Esophagus muscularis mucosa (tissue), 4 donors: Measurements from ENCODE around the gene SMAD5. TPM values are rescaled to one million over a fixed set of nuclear protein-coding genes. Genes with fewer than 3 reads are reported as not detected.

Experiments used
- DNase-seq: peaks from one replicate; pipeline ENCODE4 v3.0.0-alpha.2; 2017; ENCODE audit errors: extremely low spot score
- H3K27ac ChIP-seq, 4 donors: fragments of 200-600 bp; sonication (generic); replicated peaks in 1 of 4; 1 replicate in 3 of 4; 2 replicates in 1 of 4; pipeline ENCODE4 v1.5.1; 2016 to 2019; ENCODE audit warnings: mild to moderate bottlenecking in 1 of 4
- H3K27me3 ChIP-seq, 4 donors: fragments of 200-600 bp; sonication (generic); one replicate each; pipeline versions ENCODE4 v1.5.1 to v1.6.0; 2016 to 2019
- H3K36me3 ChIP-seq, 4 donors: fragments of 200-600 bp; sonication (generic); one replicate each; pipeline ENCODE4 v1.5.1; 2016 to 2019
- H3K4me1 ChIP-seq, 4 donors: fragments of 200-600 bp; sonication (generic); one replicate each; pipeline ENCODE4 v1.5.1; 2016 to 2019
- H3K4me3 ChIP-seq, 4 donors: fragments of 200-600 bp; sonication (generic); 1 replicate in 2 of 4; 2 replicates in 2 of 4; pipeline ENCODE4 v1.5.1; 2016 to 2019; ENCODE audit warnings: mild to moderate bottlenecking in 4 of 4, moderate library complexity in 1 of 4
- H3K9me3 ChIP-seq, 4 donors: fragments of 200-600 bp; sonication (generic); 1 replicate in 3 of 4; 2 replicates in 1 of 4; pipeline ENCODE4 v1.5.1; 2016 to 2019
- CTCF ChIP-seq, 3 experiments: fragments of 200-600 bp in 2 of 3; fragments of 450-650 bp in 1 of 3; sonication (generic) in 2 of 3; IDR thresholded peaks; one replicate each; pipeline ENCODE4 v1.5.1; 2017 to 2019; ENCODE audit warnings: antibody characterized with exemption in 3 of 3, mild to moderate bottlenecking in 2 of 3, moderate library complexity in 1 of 3
- EP300 ChIP-seq: sonication (generic); formaldehyde crosslinking; IDR thresholded peaks from one replicate; pipeline ENCODE4 v1.6.1; 2017; ENCODE audit warnings: antibody characterized with exemption
- POLR2A ChIP-seq: fragments of 450-650 bp; IDR thresholded peaks from one replicate; pipeline ENCODE4 v1.6.1; 2017; ENCODE audit warnings: antibody characterized with exemption, moderate library complexity, mild to moderate bottlenecking, low read depth
- POLR2AphosphoS5 ChIP-seq, 2 donors: sonication (generic); formaldehyde crosslinking; IDR thresholded peaks; one replicate each; pipeline ENCODE4 v1.6.1; 2017; ENCODE audit warnings: antibody characterized with exemption in 2 of 2
- WGBS: methylation state at CpG from one replicate; pipeline ENCODE4 v1.1.5; 2018; 5-methylcytosine and 5-hydroxymethylcytosine counted together
- intact Hi-C: fragments of 100-400 bp; cut with DNase I; formaldehyde crosslinking; loops from one replicate; pipeline ENCODE4 v1.15.1; 2023
- total RNA-seq, 4 donors: library from RNA; depleted of rRNA; stranded (reverse); fragments of >200 nt; gene quantifications; one replicate each; pipeline versions ENCODE4 v1.1.0 to v1.2.1, GENCODE V29; 2016

SMAD5 gene
- total RNA-seq, 4 donors from 2014 or later = 42.4 to 47.9 (median 46.3) TPM

- 64% methylated on average over 3 of the region's 4 CpGs for WGBS
- TF ChIP-seq POLR2A (no peak), POLR2AphosphoS5 (IDR thresholded peaks at IDR 0.05) (no peak), EP300 (no peak), CTCF (IDR thresholded peaks at IDR 0.05) (no peak)
- no peak overlapping the region for H3K4me3 ChIP-seq
These were observed 90.1 kb downstream of the SMAD5 start for GRCh38 chr5:136222580-136223235.

DNA sequence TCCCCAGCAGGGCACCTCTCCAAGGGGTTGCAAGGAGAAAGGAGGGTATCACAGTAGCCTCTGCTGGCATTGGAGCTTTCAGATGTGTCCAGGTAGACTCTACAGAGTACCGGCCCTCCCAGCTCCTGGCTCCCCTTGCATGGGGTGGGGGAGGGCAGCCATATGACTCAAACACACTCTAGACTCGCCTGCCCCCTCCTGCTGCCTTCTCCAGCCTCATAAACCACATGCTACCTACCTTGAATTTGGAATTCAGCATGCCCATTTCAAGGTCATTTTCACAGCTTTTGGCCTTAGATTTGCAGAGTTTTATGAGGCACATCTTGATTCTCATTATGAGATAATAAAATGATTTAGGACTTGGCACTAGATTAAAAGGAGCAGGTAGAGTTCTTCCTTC lies 93.2 kb downstream of the SMAD5 start:
- Histone ChIP-seq H3K4me3 (no peak overlapping the region), H3K36me3 (no peaks in the 10 kb centered on the region), H3K9me3 (peaks cover 0 to 7% (median 0%) of the 10 kb centered on the region in 4 donors), H3K4me1 (no peaks in the 10 kb centered on the region), H3K27me3 (peaks cover 0 to 10% (median 0%) of the 10 kb centered on the region in 4 donors), H3K27ac (no peak overlapping the region)
- 67% methylated on average over 2 of the region's 2 CpGs for WGBS
- intact Hi-C loops = no loop called here
- no peak for TF ChIP-seq CTCF (IDR thresholded peaks at IDR 0.05)
- no peak for TF ChIP-seq POLR2A
- TF ChIP-seq EP300 = no peak
- TF ChIP-seq POLR2AphosphoS5 (IDR thresholded peaks at IDR 0.05) = no peak
- DNase-seq = no peak

More at GRCh38 chr5:136222580-136223235, 90.1 kb downstream of the SMAD5 start:
- H3K27me3 ChIP-seq = peaks cover 0 to 10% (median 0%) of the 10 kb centered on the region in 4 donors
- H3K27ac ChIP-seq = no peak overlapping the region
- peaks cover 0 to 16% (median 3%) of the 10 kb centered on the region in 4 donors for H3K9me3 ChIP-seq
- no peak for DNase-seq
- no peaks in the 10 kb centered on the region for H3K36me3 ChIP-seq
- intact Hi-C loops = no loop called here
- no peaks in the 10 kb centered on the region for H3K4me1 ChIP-seq

DNA sequence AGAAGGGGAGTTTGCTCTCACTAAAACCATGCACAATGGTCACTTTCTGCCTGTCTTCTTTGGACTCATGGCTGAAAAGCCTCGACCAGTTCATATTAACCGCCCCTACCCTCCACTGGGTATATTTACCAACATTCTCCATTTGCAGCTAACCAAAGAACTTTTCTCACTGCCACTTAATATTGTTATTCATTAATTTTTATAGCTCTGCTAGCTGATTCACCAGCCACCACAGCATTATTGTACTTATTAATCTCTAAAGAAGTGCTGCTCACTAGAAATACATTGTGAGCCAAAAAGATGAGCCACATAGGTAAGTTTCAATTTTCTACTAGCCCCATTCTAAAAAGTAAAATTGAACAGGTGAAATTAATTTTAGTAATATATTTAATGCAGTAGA lies 93.8 kb downstream of the SMAD5 start:
- H3K9me3 ChIP-seq = peaks cover 0 to 4% (median 0%) of the 10 kb centered on the region in 4 donors
- intact Hi-C loops = no loop called here
- no peaks in the 10 kb centered on the region for H3K4me1 ChIP-seq
- no peak overlapping the region for H3K27ac ChIP-seq
- H3K36me3 ChIP-seq = no peaks in the 10 kb centered on the region
- DNase-seq = no peak
- H3K4me3 ChIP-seq = no peak overlapping the region
- no peak for TF ChIP-seq POLR2AphosphoS5 (IDR thresholded peaks at IDR 0.05)
- no peak for TF ChIP-seq POLR2A
- TF ChIP-seq CTCF (IDR thresholded peaks at IDR 0.05) = no peak
- WGBS = 96% methylated on average over 2 of the region's 2 CpGs
- peaks cover 0 to 10% (median 0%) of the 10 kb centered on the region in 4 donors for H3K27me3 ChIP-seq

- Histone ChIP-seq H3K4me1 (no peaks in the 10 kb centered on the region), H3K4me3 (no peak overlapping the region), H3K36me3 (no peaks in the 10 kb centered on the region), H3K9me3 (no peaks in the 10 kb centered on the region), H3K27ac (no peak overlapping the region), H3K27me3 (peaks cover 0 to 10% (median 0%) of the 10 kb centered on the region in 4 donors)
- WGBS = 53% methylated on average over 7 of the region's 7 CpGs
- no peak for TF ChIP-seq EP300
- TF ChIP-seq POLR2A = no peak
- TF ChIP-seq POLR2AphosphoS5 (IDR thresholded peaks at IDR 0.05) = no peak
- no peak for TF ChIP-seq CTCF (IDR thresholded peaks at IDR 0.05)
- DNase-seq = no peak
- intact Hi-C loops = no loop called here
These were observed 95.6 kb downstream of the SMAD5 start for GRCh38 chr5:136228136-136228757.
